HepG2 (cell line): ENCODE measurements around the gene CXXC5. TPM values are rescaled to one million over a fixed set of nuclear protein-coding genes. Genes with fewer than 3 reads are reported as not detected.

Source experiments
- ARHGAP35 ChIP-seq: sonication (generic); formaldehyde crosslinking; IDR thresholded peaks from 2 replicates; pipeline ENCODE4 v1.9.0; 2022; ENCODE audit warnings: mild to moderate bottlenecking, inconsistent platforms, moderate library complexity, missing genetic modification reagents, borderline replicate concordance
- ATF7-NPFF ChIP-seq: sonication (generic); formaldehyde crosslinking; IDR thresholded peaks from 2 replicates; pipeline ENCODE4 v1.8.1; 2023; ENCODE audit warnings: mild to moderate bottlenecking, low read depth, missing genetic modification reagents, moderate library complexity
- BCL3 ChIP-seq: sonication (generic); formaldehyde crosslinking; IDR thresholded peaks from 2 replicates; pipeline ENCODE4 v1.5.1; 2020; ENCODE audit warnings: mild to moderate bottlenecking, missing genetic modification reagents, moderate library complexity
- CBFB ChIP-seq: sonication (generic); formaldehyde crosslinking; IDR thresholded peaks from 2 replicates; pipeline ENCODE4 v1.4.0; 2020; ENCODE audit warnings: missing genetic modification reagents
- ELK4 ChIP-seq: sonication (generic); formaldehyde crosslinking; IDR thresholded peaks from 2 replicates; pipeline ENCODE4 v1.9.0; 2021; ENCODE audit warnings: missing genetic modification reagents, borderline replicate concordance
- HCFC1 ChIP-seq: fragments of 150-350 bp; IDR thresholded peaks from 2 replicates; pipeline ENCODE4 v1.6.1; 2014; ENCODE audit warnings: low read depth, low read length
- HIVEP1 ChIP-seq: sonication (generic); formaldehyde crosslinking; IDR thresholded peaks from 2 replicates; pipeline ENCODE4 v1.4.0; 2020; ENCODE audit warnings: mild to moderate bottlenecking, missing genetic modification reagents
- HNF1B ChIP-seq: sonication (generic); formaldehyde crosslinking; IDR thresholded peaks from 2 replicates; pipeline ENCODE4 v1.5.1; 2020; ENCODE audit warnings: mild to moderate bottlenecking, moderate library complexity, missing genetic modification reagents
- KAT7 ChIP-seq: IDR thresholded peaks from 2 replicates; pipeline ENCODE4 v1.6.1; 2018; ENCODE audit warnings: borderline replicate concordance, missing compliant biosample characterization
- MXI1 ChIP-seq: IDR thresholded peaks from 3 replicates; pipeline ENCODE4 v1.6.1; 2012; ENCODE audit warnings: low read depth, low read length, inconsistent platforms, borderline replicate concordance
- NFYB ChIP-seq: sonication (generic); formaldehyde crosslinking; IDR thresholded peaks from 2 replicates; pipeline ENCODE4 v1.4.0; 2020; ENCODE audit warnings: missing genetic modification reagents
- POLR2AphosphoS2 ChIP-seq: IDR thresholded peaks from 2 replicates; pipeline ENCODE4 v1.6.1; 2011; ENCODE audit warnings: low read depth, low read length, improper control_type of control experiment
- RARA ChIP-seq: IDR thresholded peaks from 2 replicates; pipeline ENCODE4 v1.6.1; 2016; ENCODE audit warnings: missing genetic modification reagents, missing compliant biosample characterization
- SP2 ChIP-seq: sonication (generic); formaldehyde crosslinking; IDR thresholded peaks from 2 replicates; pipeline ENCODE4 v1.5.1; 2020; ENCODE audit warnings: mild to moderate bottlenecking, missing genetic modification reagents
- SRSF4 ChIP-seq: fragments of 200-400 bp; formaldehyde crosslinking; IDR thresholded peaks from one replicate; pipeline ENCODE4 v1.6.1; 2018; ENCODE audit warnings: mild to moderate bottlenecking, low read depth, low read length, moderate library complexity; ENCODE audit not compliant: poor library complexity, severe bottlenecking
- STAG1 ChIP-seq: sonication (generic); formaldehyde crosslinking; IDR thresholded peaks from 2 replicates; pipeline ENCODE4 v1.4.0; 2020; ENCODE audit warnings: missing genetic modification reagents
- ZBTB7B ChIP-seq: sonication (generic); formaldehyde crosslinking; IDR thresholded peaks from 2 replicates; pipeline ENCODE4 v1.4.0; 2020; ENCODE audit warnings: missing genetic modification reagents
- ZNF143 ChIP-seq: sonication (generic); formaldehyde crosslinking; IDR thresholded peaks from 2 replicates; pipeline ENCODE4 v1.4.0; 2020; ENCODE audit warnings: missing genetic modification reagents
- ZNF33A ChIP-seq: sonication (generic); formaldehyde crosslinking; IDR thresholded peaks from 2 replicates; pipeline ENCODE4 v1.5.1; 2020; ENCODE audit warnings: missing genetic modification reagents, mild to moderate bottlenecking, moderate library complexity, borderline replicate concordance
- ZNF33B ChIP-seq: sonication (generic); formaldehyde crosslinking; IDR thresholded peaks from 2 replicates; pipeline ENCODE4 v1.5.1; 2020; ENCODE audit warnings: mild to moderate bottlenecking, missing genetic modification reagents
- ZNF513 ChIP-seq: sonication (generic); formaldehyde crosslinking; conservative IDR thresholded peaks from 2 replicates; pipeline ENCODE4 v1.5.0; 2020; ENCODE audit warnings: missing genetic modification reagents
- ZNF550 ChIP-seq: sonication (generic); formaldehyde crosslinking; IDR thresholded peaks from 2 replicates; pipeline ENCODE4 v1.4.0; 2020; ENCODE audit warnings: mild to moderate bottlenecking, missing genetic modification reagents, borderline replicate concordance
- ZNF619 ChIP-seq: sonication (generic); formaldehyde crosslinking; IDR thresholded peaks from 2 replicates; pipeline ENCODE4 v1.4.0; 2020; ENCODE audit warnings: mild to moderate bottlenecking, missing genetic modification reagents
- ZNF766 ChIP-seq: sonication (generic); formaldehyde crosslinking; IDR thresholded peaks from 2 replicates; pipeline ENCODE4 v1.5.0; 2020; ENCODE audit warnings: missing genetic modification reagents, borderline replicate concordance
- polyA plus RNA-seq, 8 experiments: library from polyadenylated mRNA; depleted of rRNA in 3 of 8; stranded (reverse) in 7 of 8; unstranded in 1 of 8; fragments of >200 nt; fragmentation: Illumina TruSeq in 4 of 8; extraction: Trizol in 4 of 8; gene quantifications; 2 replicates each; pipeline versions ENCODE4 v1.2.1 to v1.2.3, GENCODE V29; 2011 to 2016; ENCODE audit warnings: low read depth in 4 of 8, missing spikeins in 1 of 8, mixed read lengths in 1 of 8; ENCODE audit not compliant: insufficient read depth in 1 of 8
- total RNA-seq, 5 experiments: library from RNA; depleted of rRNA; stranded (reverse); fragments of >200 nt; fragmentation: Illumina TruSeq; extraction: Trizol; gene quantifications; 2 replicates each; pipeline ENCODE4 v1.2.3, GENCODE V29; 2016; ENCODE audit warnings: low read depth in 1 of 5

Gene CXXC5
- total and polyA plus RNA-seq, 2 of the 13 experiments (the other 11 are each of a cell fraction or from before 2014, with no cell fraction given) = 32.3 to 33.0 TPM

- TF ChIP-seq MXI1 = peak; percentile 30; the same call in 1 of the 3 replicates
- no peak for TF ChIP-seq KAT7
- TF ChIP-seq HNF1B (CRISPR knock-in tag) = 0 out of 2 replicates have a peak, but pooled peaks have one; percentile 44
- TF ChIP-seq CBFB (CRISPR knock-in tag) = no peak
- TF ChIP-seq ZNF33B = no peak
- TF ChIP-seq ZNF513 (CRISPR knock-in tag) = no peak
- TF ChIP-seq ZBTB7B (CRISPR knock-in tag) = no peak
- TF ChIP-seq HCFC1 = no peak
- TF ChIP-seq RARA = peak; percentile 76
- TF ChIP-seq ZNF619 (CRISPR knock-in tag) = no peak
- TF ChIP-seq ZNF550 (CRISPR knock-in tag) = no peak
- TF ChIP-seq ARHGAP35 (CRISPR knock-in tag) = no peak
- no peak for TF ChIP-seq ZNF33A (CRISPR knock-in tag)
- peak; percentile 33; the same call in 1 of the 2 replicates for TF ChIP-seq ATF7-NPFF (CRISPR knock-in tag)
- TF ChIP-seq SP2 (CRISPR knock-in tag) = no peak
- TF ChIP-seq STAG1 (CRISPR knock-in tag) = 0 out of 2 replicates have a peak, but pooled peaks have one; percentile 12
- TF ChIP-seq ZNF143 (CRISPR knock-in tag) = 0 out of 2 replicates have a peak, but pooled peaks have one; percentile 10
- TF ChIP-seq BCL3 = no peak
- no peak for TF ChIP-seq ZNF766 (CRISPR knock-in tag)
- TF ChIP-seq SRSF4 = no peak
- no peak for TF ChIP-seq POLR2AphosphoS2
- no peak for TF ChIP-seq ELK4
- no peak for TF ChIP-seq NFYB
- 0 out of 2 replicates have a peak, but pooled peaks have one; percentile 41 for TF ChIP-seq HIVEP1 (CRISPR knock-in tag)
Measured at GRCh38 chr5:139651043-139651834, 3.1 kb downstream of the CXXC5 start (continued).
